Measurements from ENCODE around the gene GSTT2B.
"Not testable (repeated sequence)": the region's sequence is repeated elsewhere in the genome, so short reads cannot be mapped to it uniquely, and the experiment has no call there.

Gene GSTT2B

DNA sequence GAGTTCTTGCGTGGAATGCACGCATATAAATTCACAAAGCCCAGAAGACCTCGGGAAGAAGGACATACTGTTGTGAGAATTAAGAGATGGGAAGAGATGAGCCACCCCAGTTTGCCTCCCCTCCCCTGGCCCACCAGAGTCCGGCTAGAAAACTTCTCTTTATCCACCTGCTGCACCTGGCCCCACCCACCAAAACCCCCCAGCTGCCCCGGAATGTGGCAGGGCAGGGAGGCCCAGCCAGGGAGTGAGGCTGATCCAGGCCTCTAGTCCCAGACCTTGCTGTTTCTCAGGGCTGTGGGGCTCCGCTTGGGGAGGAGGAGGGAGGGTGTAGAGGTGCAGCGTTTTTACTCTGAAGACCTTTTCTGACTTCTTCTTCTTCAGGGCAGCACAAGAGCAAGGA is 19.6 kb upstream of the GSTT2B start:
- not testable (repeated sequence) for DNase-seq

DNA sequence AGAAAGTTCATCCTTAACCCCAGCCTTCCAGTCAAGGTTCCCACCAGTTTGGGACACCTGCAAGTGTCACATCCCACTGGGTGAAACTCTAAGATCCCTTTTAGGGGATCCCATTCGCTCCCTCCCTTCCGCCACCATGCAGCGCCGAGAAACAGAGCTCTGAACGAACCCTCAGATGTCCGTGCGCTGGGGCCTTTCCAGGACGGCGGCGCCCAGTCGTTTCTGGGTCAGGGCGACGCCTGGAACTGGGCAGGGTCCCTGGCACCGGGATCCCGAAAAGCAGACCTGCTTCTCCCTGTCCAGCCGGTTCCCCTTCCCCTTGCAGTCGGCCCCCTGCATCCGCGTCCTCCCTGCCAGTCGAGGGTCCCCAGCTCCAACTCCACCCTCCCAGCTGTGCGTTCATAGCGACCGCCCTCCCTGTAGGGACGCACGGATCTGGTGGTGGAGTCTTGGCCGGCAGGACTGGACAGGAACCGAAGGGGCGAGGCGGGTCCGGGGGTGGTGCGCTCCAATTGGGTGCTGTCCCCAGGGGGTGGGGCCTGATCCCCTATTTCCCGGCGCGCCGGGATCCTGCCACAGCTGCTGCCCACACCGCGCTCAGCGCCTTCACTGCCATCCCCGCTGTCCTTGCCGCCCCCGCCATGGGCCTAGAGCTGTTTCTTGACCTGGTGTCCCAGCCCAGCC is 18.7 kb upstream of the GSTT2B start, which contains the start of gene GSTT2:
GSTT2 (plus strand) TSS at position 578 of the 684 bp plus-strand sequence.
- not testable (repeated sequence) for DNase-seq

DNA sequence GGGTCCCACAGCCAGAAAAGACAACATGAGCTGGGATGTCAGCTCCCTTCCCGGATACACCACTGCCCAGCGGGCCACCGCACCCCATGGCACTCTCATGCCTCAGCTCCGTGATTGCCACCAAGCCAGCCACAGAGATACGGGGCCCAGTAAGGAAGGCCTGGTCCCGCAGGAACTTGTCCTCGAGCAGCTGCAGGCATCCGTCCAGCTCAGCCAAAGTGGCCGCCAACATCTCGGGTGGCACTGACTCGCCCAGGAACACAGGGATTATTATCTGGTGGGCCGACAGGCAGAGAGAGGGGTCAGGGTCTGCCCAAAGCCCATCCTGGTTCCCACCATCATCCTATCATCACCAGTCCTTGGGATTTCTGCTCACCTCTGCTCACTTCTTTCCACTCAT is 16.3 kb upstream of the GSTT2B start:
- DNase-seq: not testable (repeated sequence)

GRCh38 chr22:23974836-23975352 is 13.9 kb upstream of the GSTT2B start:
- DNase-seq: not testable (repeated sequence)

- DNase-seq: not testable (repeated sequence)
Measured at GRCh38 chr22:23974345-23974744, 13.3 kb upstream of the GSTT2B start, which contains the start of gene DDT. TSS of gene DDT (minus strand) at chr22:23974441. CDS start at chr22:23974414, 27 bp downstream.

DNA sequence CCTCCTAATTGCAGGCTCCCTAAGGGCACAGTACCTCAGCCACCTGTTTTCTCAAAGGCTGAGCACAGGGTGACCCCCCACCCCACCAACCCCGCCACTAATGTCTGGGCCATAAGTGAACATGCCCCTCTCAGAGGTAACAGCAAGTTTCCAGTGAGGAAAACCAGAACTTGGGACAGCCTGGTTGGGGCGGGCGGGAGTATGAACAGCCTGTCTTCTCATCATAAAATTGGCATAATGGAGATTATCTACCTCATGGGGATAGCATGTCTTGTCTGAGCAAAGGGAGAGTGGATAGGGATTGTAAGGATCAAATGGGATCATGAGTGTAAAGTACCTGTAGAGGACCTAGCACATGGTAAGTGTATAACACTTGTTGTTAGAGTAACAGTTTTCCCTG is 10.9 kb upstream of the GSTT2B start:
- DNase-seq: not testable (repeated sequence)

- no peak for DNase-seq
Measured at GRCh38 chr22:23970816-23971486, 10.0 kb upstream of the GSTT2B start.

- DNase-seq: no peak
Measured at GRCh38 chr22:23970201-23970641, 9.2 kb upstream of the GSTT2B start.

DNA sequence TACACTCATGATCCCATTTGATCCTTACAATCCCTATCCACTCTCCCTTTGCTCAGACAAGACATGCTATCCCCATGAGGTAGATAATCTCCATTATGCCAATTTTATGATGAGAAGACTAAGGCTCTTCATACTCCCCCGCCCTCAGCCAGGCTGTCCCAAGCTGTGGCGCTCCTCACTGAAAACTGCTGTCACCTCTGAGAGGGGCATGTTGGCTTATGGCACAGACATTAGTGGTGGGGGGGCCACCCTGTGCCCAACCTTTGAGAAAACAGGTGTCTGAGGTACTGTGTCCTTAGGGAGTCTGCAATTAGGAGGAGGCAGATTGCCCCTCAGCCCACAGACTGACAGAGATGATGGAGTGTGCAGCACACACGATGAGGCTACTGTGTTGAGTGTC is 8.1 kb upstream of the GSTT2B start:
- no peak for DNase-seq

- not testable (repeated sequence) for DNase-seq
Measured at GRCh38 chr22:23966568-23966967, 5.6 kb upstream of the GSTT2B start, which contains the start of gene DDTL. TSS of gene DDTL (plus strand) at chr22:23966888. CDS start at chr22:23966915, 27 bp downstream.

GRCh38 chr22:23966094-23966493 is 5.1 kb upstream of the GSTT2B start:
- DNase-seq: not testable (repeated sequence)

GRCh38 chr22:23956301-23956900 is 4.6 kb downstream of the GSTT2B start:
- not testable (repeated sequence) for DNase-seq

GRCh38 chr22:23955886-23956285 is 5.1 kb downstream of the GSTT2B start:
- not testable (repeated sequence) for DNase-seq

DNA sequence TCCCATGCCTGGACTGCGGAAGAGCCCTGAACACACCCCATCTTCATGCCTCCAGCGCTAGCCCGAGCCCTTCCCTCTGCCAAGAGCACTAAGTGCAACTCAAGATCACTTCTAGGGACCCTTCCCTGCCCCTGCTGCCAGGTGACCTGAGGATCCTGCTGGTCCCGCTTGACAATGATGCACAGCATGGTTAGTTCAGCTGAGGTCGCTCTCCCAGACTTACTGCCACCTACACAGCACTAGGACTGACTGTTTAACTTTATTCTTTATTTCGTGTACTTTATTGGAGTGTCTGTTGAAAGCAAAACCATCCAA is 6.0 kb downstream of the GSTT2B start:
- DNase-seq: not testable (repeated sequence)

DNA sequence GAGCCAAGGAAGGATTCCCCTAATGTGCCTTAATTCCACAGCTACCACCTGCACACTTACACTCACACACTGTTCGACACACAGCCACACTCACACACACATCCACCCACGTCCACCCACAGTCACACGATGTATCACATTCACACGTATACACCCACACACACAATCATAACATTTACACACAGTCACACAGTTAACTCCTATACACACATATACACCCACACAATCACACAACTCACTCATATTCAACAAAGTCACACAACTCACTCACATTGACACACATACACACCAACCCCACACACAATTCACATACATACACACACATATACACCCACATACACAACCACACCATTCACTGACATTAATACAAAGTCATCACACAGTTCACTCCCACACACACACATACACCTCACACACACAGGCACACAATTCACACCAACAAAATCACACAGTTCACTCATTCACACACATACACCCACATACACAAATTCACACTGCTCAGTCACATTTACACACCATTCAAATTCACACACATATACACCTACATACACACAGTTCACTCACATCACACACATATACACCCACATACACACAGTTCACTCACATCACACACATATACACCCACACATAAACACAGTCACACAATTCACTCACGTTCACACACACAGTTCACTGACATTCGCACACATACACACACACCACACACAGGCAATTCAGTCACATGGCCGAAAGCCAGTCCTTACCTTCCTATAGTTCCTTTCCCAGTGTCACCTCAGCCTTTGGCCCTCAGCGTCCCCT is 6.6 kb downstream of the GSTT2B start:
- DNase-seq: not testable (repeated sequence)

- not testable (repeated sequence) for DNase-seq
Measured at GRCh38 chr22:23953485-23953884, 7.5 kb downstream of the GSTT2B start.

DNA sequence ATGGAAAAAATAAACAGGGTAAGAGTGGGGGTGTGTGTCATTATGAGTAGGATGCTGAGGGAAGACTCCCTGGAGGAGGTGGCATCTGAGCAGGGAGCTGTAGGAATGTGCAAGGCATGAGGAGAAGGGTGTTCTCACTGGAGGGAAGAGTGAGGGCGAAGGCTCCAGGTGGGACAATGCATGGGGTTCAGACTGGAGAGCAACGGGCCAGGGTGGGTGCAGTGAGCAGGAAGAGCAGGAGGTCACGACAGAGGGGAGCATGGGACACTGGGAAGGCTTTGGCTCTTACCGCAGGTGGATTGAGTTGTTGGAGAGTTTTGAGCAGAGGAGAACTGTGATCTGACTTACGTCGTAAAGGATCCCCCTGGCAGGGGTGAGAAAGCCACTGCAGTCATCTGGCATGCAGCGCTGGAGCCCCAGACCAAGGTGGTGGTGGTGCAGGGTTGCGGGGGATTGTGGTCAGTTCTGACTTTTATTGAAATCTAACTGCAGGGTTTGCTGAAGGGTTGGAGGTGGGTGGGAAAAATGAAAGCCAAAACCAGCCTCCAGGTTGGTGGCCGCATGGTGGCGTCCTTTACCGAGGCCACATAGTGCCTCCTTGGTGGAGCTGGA is 8.1 kb downstream of the GSTT2B start:
- not testable (repeated sequence) for DNase-seq

- DNase-seq: not testable (repeated sequence)
Measured at GRCh38 chr22:23951383-23951782, 9.6 kb downstream of the GSTT2B start.

DNA sequence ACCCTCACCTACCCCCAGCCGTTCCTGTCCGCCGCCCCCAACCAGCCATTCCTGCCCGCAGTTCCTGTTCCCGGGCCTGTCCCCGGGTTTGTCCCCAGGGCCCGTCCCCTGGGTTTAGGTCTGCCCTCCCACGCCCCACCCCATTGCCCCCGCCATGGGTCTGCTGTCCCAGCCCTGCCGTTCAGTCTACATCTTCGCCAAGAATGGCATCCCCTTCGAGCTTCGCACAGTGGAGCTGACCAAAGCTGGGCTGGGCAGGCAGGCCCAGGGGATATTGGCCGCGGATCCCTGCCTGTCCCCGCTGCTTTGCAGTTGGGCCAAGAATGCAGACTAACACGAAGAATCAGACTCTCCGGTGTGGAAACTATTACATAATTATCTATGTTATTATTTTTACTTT is 11.2 kb downstream of the GSTT2B start:
- not testable (repeated sequence) for DNase-seq

DNA sequence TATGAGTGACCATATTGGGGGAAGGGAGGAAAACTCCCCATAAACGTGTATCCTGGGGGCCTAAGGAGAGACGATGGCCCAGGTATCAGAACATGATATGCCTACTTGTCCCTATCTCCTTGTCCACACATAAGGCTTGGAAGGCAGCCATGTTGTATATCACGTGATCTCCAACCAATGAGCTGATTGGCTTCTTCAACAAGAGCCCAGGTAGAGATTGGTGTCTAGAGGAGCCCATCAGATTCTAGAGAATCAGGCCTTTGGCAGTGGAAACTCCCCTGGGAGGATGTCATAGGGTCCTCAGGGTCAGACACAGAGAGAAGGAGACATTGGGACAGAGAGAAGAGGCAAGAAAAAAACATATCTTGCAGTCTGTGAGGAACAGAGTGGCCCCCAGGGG is 13.6 kb downstream of the GSTT2B start:
- not testable (repeated sequence) for DNase-seq

- DNase-seq: not testable (repeated sequence)
Measured at GRCh38 chr22:23940166-23940565, 20.8 kb downstream of the GSTT2B start.

DNA sequence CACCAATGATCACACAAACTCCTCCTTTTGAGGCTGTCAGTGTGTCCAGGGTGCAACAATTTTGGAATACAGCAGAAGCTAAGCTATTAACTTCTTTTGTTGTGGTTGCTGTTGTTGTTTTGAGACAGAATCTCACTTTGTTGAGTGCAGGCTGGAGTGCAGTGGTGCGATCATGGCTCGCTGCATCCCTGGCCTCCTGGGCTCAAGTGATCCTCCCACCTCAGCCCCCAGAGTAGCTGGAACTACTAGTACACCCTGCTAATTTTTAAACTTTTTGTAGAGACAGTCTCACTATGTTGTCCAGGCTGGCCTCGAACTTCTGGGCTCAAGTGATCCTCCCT is 22.0 kb downstream of the GSTT2B start:
- no peak for DNase-seq

All from DMS79 (cell line).